ENCODE data around the gene TBC1D2B.
A peak's percentile ranks its signal among the peaks of the same experiment; 100 is the strongest.
"Not testable (repeated sequence)": the region's sequence is repeated elsewhere in the genome, so short reads cannot be mapped to it uniquely, and the experiment has no call there.

Gene TBC1D2B

GRCh38 chr15:77967798-77968197 is 109.7 kb downstream of the TBC1D2B start:
- DNase-seq (ENCODE audit: low read depth in 1 of 2, low spot score in 1 of 2) = no peak
- TF ChIP-seq REST (IDR thresholded peaks at IDR 0.05; ENCODE audit: insufficient replicate concordance, low read depth) (no peak), GABPA (IDR thresholded peaks at IDR 0.05; ENCODE audit: low read depth) (no peak), POLR2AphosphoS5 (IDR thresholded peaks at IDR 0.05; ENCODE audit: low read depth) (no peak), SPI1 (IDR thresholded peaks at IDR 0.05; ENCODE audit: borderline replicate concordance, low read depth) (no peak)
- TF ChIP-seq, protein P1, sequence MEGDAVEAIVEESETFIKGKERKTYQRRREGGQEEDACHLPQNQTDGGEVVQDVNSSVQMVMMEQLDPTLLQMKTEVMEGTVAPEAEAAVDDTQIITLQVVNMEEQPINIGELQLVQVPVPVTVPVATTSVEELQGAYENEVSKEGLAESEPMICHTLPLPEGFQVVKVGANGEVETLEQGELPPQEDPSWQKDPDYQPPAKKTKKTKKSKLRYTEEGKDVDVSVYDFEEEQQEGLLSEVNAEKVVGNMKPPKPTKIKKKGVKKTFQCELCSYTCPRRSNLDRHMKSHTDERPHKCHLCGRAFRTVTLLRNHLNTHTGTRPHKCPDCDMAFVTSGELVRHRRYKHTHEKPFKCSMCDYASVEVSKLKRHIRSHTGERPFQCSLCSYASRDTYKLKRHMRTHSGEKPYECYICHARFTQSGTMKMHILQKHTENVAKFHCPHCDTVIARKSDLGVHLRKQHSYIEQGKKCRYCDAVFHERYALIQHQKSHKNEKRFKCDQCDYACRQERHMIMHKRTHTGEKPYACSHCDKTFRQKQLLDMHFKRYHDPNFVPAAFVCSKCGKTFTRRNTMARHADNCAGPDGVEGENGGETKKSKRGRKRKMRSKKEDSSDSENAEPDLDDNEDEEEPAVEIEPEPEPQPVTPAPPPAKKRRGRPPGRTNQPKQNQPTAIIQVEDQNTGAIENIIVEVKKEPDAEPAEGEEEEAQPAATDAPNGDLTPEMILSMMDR (IDR thresholded peaks at IDR 0.05; ENCODE audit: insufficient read depth, low read length) = no peak
- H3K4me3 ChIP-seq (replicated peaks; ENCODE audit: insufficient read depth, low read length) = no peak overlapping the region
- H3K27me3 ChIP-seq (ENCODE audit: insufficient read depth, poor library complexity, severe bottlenecking) = no peaks in the 10 kb centered on the region
- H3K27ac ChIP-seq (replicated peaks) = no peak overlapping the region

- H3K4me3 ChIP-seq (replicated peaks; ENCODE audit: insufficient read depth, low read length); H3K27ac ChIP-seq (replicated peaks); DNase-seq (ENCODE audit: low read depth in 1 of 2, low spot score in 1 of 2); H3K27me3 ChIP-seq (ENCODE audit: insufficient read depth, poor library complexity, severe bottlenecking): not testable (repeated sequence)
These were observed 110.3 kb downstream of the TBC1D2B start for GRCh38 chr15:77967235-77967615.

GRCh38 chr15:77966540-77967234 is 110.8 kb downstream of the TBC1D2B start:
- peak in 1 of 2 experiments; percentile 49 for DNase-seq (ENCODE audit: low read depth in 1 of 2, low spot score in 1 of 2)
- Histone ChIP-seq H3K27me3 (ENCODE audit: insufficient read depth, poor library complexity, severe bottlenecking) (no peaks in the 10 kb centered on the region), H3K4me3 (replicated peaks; ENCODE audit: insufficient read depth, low read length) (no peak overlapping the region), H3K27ac (replicated peaks) (no peak overlapping the region)
- TF ChIP-seq POLR2AphosphoS5 (IDR thresholded peaks at IDR 0.05; ENCODE audit: low read depth) = no peak
- TF ChIP-seq, protein P1 (IDR thresholded peaks at IDR 0.05; ENCODE audit: insufficient read depth, low read length) = peak; percentile 79

DNA sequence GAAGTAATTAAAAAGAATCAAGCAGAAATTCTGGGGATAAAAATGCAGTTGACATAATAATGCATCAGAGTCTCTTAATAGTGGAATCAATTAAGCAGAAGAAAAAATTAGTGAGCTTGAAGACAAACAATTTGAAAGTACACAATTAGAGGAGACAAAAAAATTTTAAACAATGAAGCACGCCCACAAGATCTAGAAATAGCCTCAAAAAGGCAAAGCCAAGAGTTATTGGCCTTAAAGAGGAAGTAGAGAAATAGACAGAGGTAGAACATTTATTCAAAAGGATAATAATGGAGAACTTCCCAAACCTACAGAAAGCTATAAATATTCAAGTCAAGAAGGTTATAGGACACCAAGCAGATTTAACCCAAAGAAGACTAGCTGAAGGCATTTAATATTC is 113.3 kb downstream of the TBC1D2B start:
- no peak overlapping the region for H3K27ac ChIP-seq (replicated peaks)
- no peak for DNase-seq (ENCODE audit: low read depth in 1 of 2, low spot score in 1 of 2)
- TF ChIP-seq POLR2AphosphoS5 (IDR thresholded peaks at IDR 0.05; ENCODE audit: low read depth) (no peak), SPI1 (IDR thresholded peaks at IDR 0.05; ENCODE audit: borderline replicate concordance, low read depth) (peak; percentile 18; the same call in 1 of the 2 replicates), GABPA (IDR thresholded peaks at IDR 0.05; ENCODE audit: low read depth) (no peak), REST (IDR thresholded peaks at IDR 0.05; ENCODE audit: insufficient replicate concordance, low read depth) (no peak)
- TF ChIP-seq, protein P1 (IDR thresholded peaks at IDR 0.05; ENCODE audit: insufficient read depth, low read length) = no peak
- H3K4me3 ChIP-seq (replicated peaks; ENCODE audit: insufficient read depth, low read length) = no peak overlapping the region
- no peaks in the 10 kb centered on the region for H3K27me3 ChIP-seq (ENCODE audit: insufficient read depth, poor library complexity, severe bottlenecking)

All from HL-60 (cell line).